B cell (primary cell): ENCODE results near the gene SEMA3G. TPM values are rescaled to one million over a fixed set of nuclear protein-coding genes. Genes with fewer than 3 reads are reported as not detected.

Experiments used
- ATAC-seq: fragments of 200-7000 bp; cut with Tn5 transposase; one replicate; pipeline ENCODE4 v1.10.0; 2021; ENCODE audit warnings: low read depth, mild to moderate bottlenecking, moderate number of reproducible peaks, moderate library complexity
- CTCF ChIA-PET: fragments of 350-600 bp; sonication (Branson Sonifier 250); formaldehyde crosslinking; loops from one replicate; lab custom pipeline; 2021; ENCODE audit warnings: antibody characterized with exemption, inconsistent platforms; lab: Charles Lee
- POLR2A ChIA-PET: fragments of 350-600 bp; sonication (Branson Sonifier 250); formaldehyde crosslinking; loops from one replicate; lab custom pipeline; 2021; ENCODE audit warnings: antibody characterized with exemption; lab: Charles Lee
- DNase-seq: peaks from one replicate; pipeline ENCODE4 v3.0.0; 2013
- H2AFZ ChIP-seq: 2 replicates; pipeline ENCODE4 v1.6.1; 2012; ENCODE audit warnings: mild to moderate bottlenecking, low read depth, low read length; ENCODE audit not compliant: insufficient read depth, poor library complexity, severe bottlenecking
- H3K27ac ChIP-seq, 2 donors: 1 replicate in 1 of 2; 2 replicates in 1 of 2; pipeline ENCODE4 v1.5.1; 2012 to 2013; ENCODE audit warnings: low read length in 2 of 2, mild to moderate bottlenecking in 2 of 2, moderate library complexity in 1 of 2
- H3K27me3 ChIP-seq, 4 experiments: fragments of 200-600 bp in 1 of 4; sonication (generic) in 1 of 4; replicated peaks in 1 of 4; 1 replicate in 2 of 4; 2 replicates in 2 of 4; pipeline versions ENCODE4 v1.6.1 to v1.7.0; 2013 to 2016; ENCODE audit warnings: low read length in 3 of 4, mild to moderate bottlenecking in 2 of 4, mixed read lengths in 1 of 4, moderate library complexity in 1 of 4; ENCODE audit not compliant: insufficient read depth in 4 of 4, control insufficient read depth in 3 of 4; ENCODE audit errors: control extremely low read depth in 1 of 4
- H3K36me3 ChIP-seq, 2 experiments: replicated peaks in 1 of 2; 1 replicate in 1 of 2; 2 replicates in 1 of 2; pipeline versions ENCODE4 v1.6.1 to v1.7.1; 2013; ENCODE audit warnings: low read length in 1 of 2; ENCODE audit not compliant: insufficient read depth in 2 of 2, control insufficient read depth in 1 of 2; ENCODE audit errors: control extremely low read depth in 1 of 2, extremely low read depth in 1 of 2
- H3K4me1 ChIP-seq, 2 donors: fragments of 200-600 bp in 1 of 2; sonication (generic) in 1 of 2; 1 replicate in 1 of 2; 2 replicates in 1 of 2; pipeline versions ENCODE4 v1.5.1 to v1.6.1; 2013 to 2017; ENCODE audit warnings: low read length in 2 of 2; ENCODE audit not compliant: control insufficient read depth in 2 of 2, insufficient read depth in 2 of 2
- H3K4me2 ChIP-seq: replicated peaks from 2 replicates; pipeline ENCODE3; 2012; ENCODE audit warnings: mild to moderate bottlenecking, low read depth, low read length; ENCODE audit not compliant: poor library complexity, severe bottlenecking
- H3K4me3 ChIP-seq, 5 experiments: fragments of 200-600 bp in 1 of 5; sonication (generic) in 1 of 5; 1 replicate in 3 of 5; 2 replicates in 2 of 5; pipeline versions ENCODE4 v1.5.1 to v1.7.0; 2011 to 2016; ENCODE audit warnings: low read length in 4 of 5, mild to moderate bottlenecking in 4 of 5, low read depth in 2 of 5, control low read depth in 1 of 5, moderate library complexity in 1 of 5; ENCODE audit not compliant: insufficient read depth in 1 of 5; ENCODE audit errors: control extremely low read depth in 1 of 5, extremely low read depth in 1 of 5
- H3K79me2 ChIP-seq: fragments of 200-600 bp; sonication (generic); one replicate; pipeline ENCODE4 v1.6.0; 2016; ENCODE audit warnings: low read length; ENCODE audit not compliant: control insufficient read depth, insufficient read depth
- H3K9ac ChIP-seq: fragments of 200-600 bp; sonication (generic); 2 replicates; pipeline ENCODE4 v1.6.1; 2017; ENCODE audit warnings: mild to moderate bottlenecking, low read length, moderate library complexity
- H3K9me3 ChIP-seq, 3 donors: one replicate each; pipeline versions ENCODE4 v1.6.1 to v1.7.1; 2013; ENCODE audit warnings: low read length in 2 of 3; ENCODE audit not compliant: control insufficient read depth in 2 of 3, insufficient read depth in 1 of 3; ENCODE audit errors: control extremely low read depth in 1 of 3
- H4K20me1 ChIP-seq: 2 replicates; pipeline ENCODE4 v1.6.0; 2012; ENCODE audit warnings: mild to moderate bottlenecking, low read length; ENCODE audit not compliant: insufficient read depth, control insufficient read depth, poor library complexity, severe bottlenecking
- H3K27ac Mint-ChIP-seq: one replicate; pipeline ENCODE4 v1.8.0; 2021; ENCODE audit warnings: mixed read lengths
- H3K27me3 Mint-ChIP-seq: one replicate; pipeline ENCODE4 v1.8.0; 2021; ENCODE audit warnings: mixed read lengths
- H3K4me1 Mint-ChIP-seq: one replicate; pipeline ENCODE4 v1.8.0; 2021; ENCODE audit warnings: mixed read lengths
- H3K4me3 Mint-ChIP-seq: one replicate; pipeline ENCODE4 v1.8.0; 2021; ENCODE audit warnings: mixed read lengths
- H3K9me3 Mint-ChIP-seq: one replicate; pipeline ENCODE4 v1.8.0; 2022; ENCODE audit warnings: mixed read lengths; ENCODE audit not compliant: insufficient read depth
- EZH2 ChIP-seq: IDR thresholded peaks from 2 replicates; pipeline ENCODE4 v1.6.1; 2012; ENCODE audit warnings: borderline replicate concordance, low read depth, mild to moderate bottlenecking, moderate library complexity, low read length; ENCODE audit not compliant: insufficient read depth, poor library complexity, severe bottlenecking
- WGBS: methylation state at CpG from one replicate; pipeline ENCODE4 v1.1.5; 2013; ENCODE audit warnings: missing lambda C conversion rate; ENCODE audit not compliant: insufficient coverage; 5-methylcytosine and 5-hydroxymethylcytosine counted together
- intact Hi-C: fragments of 100-400 bp; cut with micrococcal nuclease; formaldehyde crosslinking; loops from one replicate; pipeline ENCODE4 v1.10.0; 2022
- polyA plus RNA-seq: library from polyadenylated mRNA; depleted of rRNA; stranded (reverse); fragments of >200 nt; gene quantifications from 2 replicates; pipeline ENCODE4 v1.2.3, GENCODE V29; 2012
- total RNA-seq, 2 donors: library from RNA; stranded (reverse); fragments of 120-200 nt in 1 of 2; gene quantifications; 1 replicate in 1 of 2; 2 replicates in 1 of 2; pipeline versions ENCODE4 v1.2.3 to v1.2.4, GENCODE V29; 2013 to 2022
- TF ChIP-seq, protein P1 (sequence below): fragments of 200-600 bp; IDR thresholded peaks from one replicate; pipeline ENCODE4 v1.8.0; 2022; ENCODE audit warnings: antibody characterized with exemption, mild to moderate bottlenecking

The SEMA3G gene
- total and polyA plus RNA-seq, 2 donors (not counting 1 experiment from before 2014, with no cell fraction given) = 0.10 to 0.42 TPM

DNA sequence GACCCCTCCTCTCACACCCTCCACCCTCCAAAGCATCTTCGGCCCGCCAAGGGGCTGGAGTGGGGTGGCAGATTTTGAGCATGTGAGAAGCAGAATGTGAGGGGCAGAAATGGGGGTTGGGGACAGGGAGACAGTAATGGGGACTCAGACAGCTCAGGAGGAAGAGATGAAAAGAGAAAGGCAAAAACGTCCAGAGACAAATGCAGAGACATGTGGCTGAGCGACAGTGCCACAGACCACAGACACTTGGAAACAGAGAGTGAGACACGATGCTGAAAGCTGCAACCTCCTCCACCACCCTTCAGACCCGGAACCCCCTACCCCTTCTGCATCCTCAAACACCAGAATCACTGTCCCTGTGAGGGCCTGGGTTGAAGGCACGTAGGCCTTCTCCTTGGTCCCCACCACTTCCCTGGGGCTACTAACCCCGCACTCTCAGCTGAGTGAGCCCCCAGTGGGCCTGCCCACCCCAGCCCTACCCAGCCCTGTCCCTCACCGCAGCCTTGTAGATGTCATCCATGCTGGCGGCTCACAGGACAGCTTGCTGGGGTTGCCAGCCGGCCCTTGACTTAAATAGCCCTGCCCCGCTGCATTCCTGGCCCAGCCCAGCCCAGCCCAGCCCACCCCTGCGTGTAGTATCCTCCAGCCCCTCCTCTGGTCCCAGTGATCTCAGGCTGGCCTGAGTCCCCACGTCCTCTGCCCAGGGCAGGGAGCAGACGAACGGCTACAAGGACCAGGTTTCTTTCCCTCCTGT is 8.8 kb upstream of the SEMA3G start, which contains the start of gene TNNC1:
Gene TNNC1, minus strand, starts transcription at position 546 of the 754 bp plus-strand sequence. Its CDS starts 26 bp downstream, at position 520.
- Histone ChIP-seq H3K4me3 (peak within 1 kb of the TSS; percentile 50 to 81 (median 70)), H4K20me1 (no peaks in the 10 kb centered on the region), H3K36me3 (peaks cover 0 to 8% of the 10 kb centered on the region in 2 experiments), H3K27ac (peak within 1 kb of the TSS; percentile 88 to 92), H2AFZ (peak within 1 kb of the TSS; percentile 89), H3K79me2 (peaks cover 41% of the 10 kb centered on the region), H3K9ac (peak within 1 kb of the TSS; percentile 73), H3K4me2 (peak within 1 kb of the TSS; percentile 86), H3K4me1 (peaks cover 16 to 27% of the 10 kb centered on the region in 2 donors), H3K9me3 (no peaks in the 10 kb centered on the region), H3K27me3 (no peaks in the 10 kb centered on the region)
- Mint-ChIP-seq H3K27ac (peak within 1 kb of the TSS; percentile 94), H3K4me1 (peaks cover 36% of the 10 kb centered on the region), H3K9me3 (no peaks in the 10 kb centered on the region), H3K4me3 (peak within 1 kb of the TSS; percentile 88), H3K27me3 (no peaks in the 10 kb centered on the region)
- intact Hi-C loops = no loop called here
- TF ChIP-seq EZH2 = no peak
- TF ChIP-seq, protein P1, sequence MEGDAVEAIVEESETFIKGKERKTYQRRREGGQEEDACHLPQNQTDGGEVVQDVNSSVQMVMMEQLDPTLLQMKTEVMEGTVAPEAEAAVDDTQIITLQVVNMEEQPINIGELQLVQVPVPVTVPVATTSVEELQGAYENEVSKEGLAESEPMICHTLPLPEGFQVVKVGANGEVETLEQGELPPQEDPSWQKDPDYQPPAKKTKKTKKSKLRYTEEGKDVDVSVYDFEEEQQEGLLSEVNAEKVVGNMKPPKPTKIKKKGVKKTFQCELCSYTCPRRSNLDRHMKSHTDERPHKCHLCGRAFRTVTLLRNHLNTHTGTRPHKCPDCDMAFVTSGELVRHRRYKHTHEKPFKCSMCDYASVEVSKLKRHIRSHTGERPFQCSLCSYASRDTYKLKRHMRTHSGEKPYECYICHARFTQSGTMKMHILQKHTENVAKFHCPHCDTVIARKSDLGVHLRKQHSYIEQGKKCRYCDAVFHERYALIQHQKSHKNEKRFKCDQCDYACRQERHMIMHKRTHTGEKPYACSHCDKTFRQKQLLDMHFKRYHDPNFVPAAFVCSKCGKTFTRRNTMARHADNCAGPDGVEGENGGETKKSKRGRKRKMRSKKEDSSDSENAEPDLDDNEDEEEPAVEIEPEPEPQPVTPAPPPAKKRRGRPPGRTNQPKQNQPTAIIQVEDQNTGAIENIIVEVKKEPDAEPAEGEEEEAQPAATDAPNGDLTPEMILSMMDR = no peak
- DNase-seq = no peak
- ChIA-PET CTCF (interaction anchor here (1.0 kb wide), 2 partner anchors 8 to 41 kb away, joined by 5 read pairs; partner anchors contain the start of gene SEMA3G), POLR2A (no interaction called here)
- WGBS = 86% methylated on average over 14 of the region's 16 CpGs
- no peak for ATAC-seq
